Measurements from ENCODE around the gene MCTP2.

DNA sequence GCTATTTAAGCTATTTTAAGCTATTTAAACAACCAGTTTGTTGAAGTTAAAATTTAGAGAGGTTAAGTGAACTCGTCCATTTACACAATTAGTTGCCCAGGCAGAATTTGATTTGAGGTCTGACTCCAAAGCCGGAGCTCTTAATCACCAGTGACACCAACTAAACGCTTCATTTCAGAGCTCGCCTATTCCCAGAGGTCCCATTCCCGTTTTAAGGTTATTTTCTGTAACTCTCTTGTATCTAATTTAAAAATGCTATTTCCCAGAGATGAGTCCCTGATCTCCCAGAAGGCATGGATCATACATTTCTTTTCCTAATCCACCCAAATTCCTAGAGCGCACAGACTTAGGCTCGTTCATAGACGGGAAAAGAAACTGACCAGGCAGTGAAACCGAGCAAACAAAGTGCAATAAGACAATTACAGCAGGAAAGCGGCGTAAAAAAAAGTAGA lies 904 bp upstream of the MCTP2 start:
- TF ChIP-seq, protein P1, sequence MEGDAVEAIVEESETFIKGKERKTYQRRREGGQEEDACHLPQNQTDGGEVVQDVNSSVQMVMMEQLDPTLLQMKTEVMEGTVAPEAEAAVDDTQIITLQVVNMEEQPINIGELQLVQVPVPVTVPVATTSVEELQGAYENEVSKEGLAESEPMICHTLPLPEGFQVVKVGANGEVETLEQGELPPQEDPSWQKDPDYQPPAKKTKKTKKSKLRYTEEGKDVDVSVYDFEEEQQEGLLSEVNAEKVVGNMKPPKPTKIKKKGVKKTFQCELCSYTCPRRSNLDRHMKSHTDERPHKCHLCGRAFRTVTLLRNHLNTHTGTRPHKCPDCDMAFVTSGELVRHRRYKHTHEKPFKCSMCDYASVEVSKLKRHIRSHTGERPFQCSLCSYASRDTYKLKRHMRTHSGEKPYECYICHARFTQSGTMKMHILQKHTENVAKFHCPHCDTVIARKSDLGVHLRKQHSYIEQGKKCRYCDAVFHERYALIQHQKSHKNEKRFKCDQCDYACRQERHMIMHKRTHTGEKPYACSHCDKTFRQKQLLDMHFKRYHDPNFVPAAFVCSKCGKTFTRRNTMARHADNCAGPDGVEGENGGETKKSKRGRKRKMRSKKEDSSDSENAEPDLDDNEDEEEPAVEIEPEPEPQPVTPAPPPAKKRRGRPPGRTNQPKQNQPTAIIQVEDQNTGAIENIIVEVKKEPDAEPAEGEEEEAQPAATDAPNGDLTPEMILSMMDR (IDR thresholded peaks at IDR 0.05): no peak
- no peak for TF ChIP-seq EP300 (IDR thresholded peaks at IDR 0.05)
